Measurements from ENCODE around the gene DNMT3A.

DNA sequence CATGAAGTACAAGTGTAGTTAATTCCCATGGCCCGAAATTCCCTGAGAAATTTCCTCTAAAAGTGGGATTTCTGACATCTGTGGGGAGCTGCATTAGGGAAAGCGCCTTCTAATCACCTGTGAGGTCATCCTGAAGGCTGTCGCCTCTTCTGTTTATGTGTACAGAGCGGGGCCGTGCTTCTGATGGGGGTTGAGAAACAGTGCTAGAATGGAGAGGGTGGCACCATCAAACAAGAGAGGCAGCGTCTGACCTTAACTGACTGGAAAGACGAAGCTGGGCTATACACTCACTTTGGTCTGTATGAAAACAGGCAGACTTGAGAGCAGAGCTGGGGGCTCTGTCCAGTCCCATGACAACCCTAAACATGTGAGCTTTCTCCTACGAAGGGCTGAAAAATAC is 44.2 kb upstream of the DNMT3A start:
- TF ChIP-seq, protein P1, sequence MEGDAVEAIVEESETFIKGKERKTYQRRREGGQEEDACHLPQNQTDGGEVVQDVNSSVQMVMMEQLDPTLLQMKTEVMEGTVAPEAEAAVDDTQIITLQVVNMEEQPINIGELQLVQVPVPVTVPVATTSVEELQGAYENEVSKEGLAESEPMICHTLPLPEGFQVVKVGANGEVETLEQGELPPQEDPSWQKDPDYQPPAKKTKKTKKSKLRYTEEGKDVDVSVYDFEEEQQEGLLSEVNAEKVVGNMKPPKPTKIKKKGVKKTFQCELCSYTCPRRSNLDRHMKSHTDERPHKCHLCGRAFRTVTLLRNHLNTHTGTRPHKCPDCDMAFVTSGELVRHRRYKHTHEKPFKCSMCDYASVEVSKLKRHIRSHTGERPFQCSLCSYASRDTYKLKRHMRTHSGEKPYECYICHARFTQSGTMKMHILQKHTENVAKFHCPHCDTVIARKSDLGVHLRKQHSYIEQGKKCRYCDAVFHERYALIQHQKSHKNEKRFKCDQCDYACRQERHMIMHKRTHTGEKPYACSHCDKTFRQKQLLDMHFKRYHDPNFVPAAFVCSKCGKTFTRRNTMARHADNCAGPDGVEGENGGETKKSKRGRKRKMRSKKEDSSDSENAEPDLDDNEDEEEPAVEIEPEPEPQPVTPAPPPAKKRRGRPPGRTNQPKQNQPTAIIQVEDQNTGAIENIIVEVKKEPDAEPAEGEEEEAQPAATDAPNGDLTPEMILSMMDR (conservative IDR thresholded peaks at IDR 0.05; ENCODE audit: low read depth, low read length): no peak
- TF ChIP-seq EZH2 (IDR thresholded peaks at IDR 0.05; ENCODE audit: low read length, unreplicated experiment) (no peak), EZH2phosphoT487 (IDR thresholded peaks at IDR 0.05; ENCODE audit: borderline replicate concordance, low read length) (no peak)

All from PC-3 (cell line).